ENCODE results near the gene RNF2.

- TF ChIP-seq CTCF (IDR thresholded peaks at IDR 0.05; ENCODE audit: low read depth, low read length, missing input control): no peak
- no peak for TF ChIP-seq JUND (IDR thresholded peaks at IDR 0.05)
- TF ChIP-seq YY1 (IDR thresholded peaks at IDR 0.05): no peak
- TF ChIP-seq MAX (IDR thresholded peaks at IDR 0.05): no peak
- no peak for TF ChIP-seq RAD21 (IDR thresholded peaks at IDR 0.05)
- no peak for TF ChIP-seq ATF3 (IDR thresholded peaks at IDR 0.05)
Observed at GRCh38 chr1:185045814-185046492, 595 bp downstream of the RNF2 start.

Measured in liver (tissue), 3 donors.